ENCODE results near the gene NCR3LG1. TPM values are rescaled to one million over a fixed set of nuclear protein-coding genes. Genes with fewer than 3 reads are reported as not detected.

The NCR3LG1 gene
- total and polyA plus RNA-seq, 2 of the 8 experiments (the other 6 are each of a cell fraction or from before 2014, with no cell fraction given), result 0.68 to 1.9 TPM

- TF ChIP-seq KDM1A (IDR thresholded peaks at IDR 0.05; ENCODE audit: borderline replicate concordance, low read length) (no peak), USF2 (IDR thresholded peaks at IDR 0.05; ENCODE audit: low read length) (no peak), JUN (IDR thresholded peaks at IDR 0.05; ENCODE audit: low read depth, low read length) (no peak), RAD21 (IDR thresholded peaks at IDR 0.05 in 1 of 2, conservative IDR thresholded peaks at IDR 0.05 in 1 of 2; ENCODE audit: low read depth in 2 of 2, low read length in 2 of 2) (no peak), POLR2A (IDR thresholded peaks at IDR 0.05; ENCODE audit: control extremely low read depth in 1 of 2, low read depth in 2 of 2, low read length in 2 of 2) (no peak)
Measured at GRCh38 chr11:17415523-17416104, 64.0 kb downstream of the NCR3LG1 start (continued).

All from H1 (cell line).